Neural cell (in vitro differentiated cells): ENCODE measurements around the gene ATG2B.

ENCODE experiments used
- EZH2 ChIP-seq: fragments of 200-600, 300-800 bp; shearing (Covaris generic), sonication (generic); IDR thresholded peaks from 2 replicates; pipeline ENCODE4 v1.6.1; 2014; ENCODE audit warnings: antibody characterized with exemption, low read length, borderline replicate concordance, mild to moderate bottlenecking; ENCODE audit not compliant: insufficient read depth, poor library complexity, severe bottlenecking
- MXI1 ChIP-seq: fragments of 450-650 bp; conservative IDR thresholded peaks from 2 replicates; pipeline ENCODE4 v1.6.1; 2014; ENCODE audit warnings: antibody characterized with exemption, mild to moderate bottlenecking; ENCODE audit not compliant: poor library complexity, severe bottlenecking
- TF ChIP-seq, protein P1 (sequence below): IDR thresholded peaks from 2 replicates; pipeline ENCODE4 v1.6.1; 2012; ENCODE audit warnings: borderline replicate concordance
- TF ChIP-seq, protein P2 (sequence below): fragments of 450-650 bp; IDR thresholded peaks from 2 replicates; pipeline ENCODE4 v1.5.1; 2014; ENCODE audit warnings: antibody characterized with exemption, mild to moderate bottlenecking, moderate library complexity; ENCODE audit not compliant: poor library complexity, severe bottlenecking

DNA sequence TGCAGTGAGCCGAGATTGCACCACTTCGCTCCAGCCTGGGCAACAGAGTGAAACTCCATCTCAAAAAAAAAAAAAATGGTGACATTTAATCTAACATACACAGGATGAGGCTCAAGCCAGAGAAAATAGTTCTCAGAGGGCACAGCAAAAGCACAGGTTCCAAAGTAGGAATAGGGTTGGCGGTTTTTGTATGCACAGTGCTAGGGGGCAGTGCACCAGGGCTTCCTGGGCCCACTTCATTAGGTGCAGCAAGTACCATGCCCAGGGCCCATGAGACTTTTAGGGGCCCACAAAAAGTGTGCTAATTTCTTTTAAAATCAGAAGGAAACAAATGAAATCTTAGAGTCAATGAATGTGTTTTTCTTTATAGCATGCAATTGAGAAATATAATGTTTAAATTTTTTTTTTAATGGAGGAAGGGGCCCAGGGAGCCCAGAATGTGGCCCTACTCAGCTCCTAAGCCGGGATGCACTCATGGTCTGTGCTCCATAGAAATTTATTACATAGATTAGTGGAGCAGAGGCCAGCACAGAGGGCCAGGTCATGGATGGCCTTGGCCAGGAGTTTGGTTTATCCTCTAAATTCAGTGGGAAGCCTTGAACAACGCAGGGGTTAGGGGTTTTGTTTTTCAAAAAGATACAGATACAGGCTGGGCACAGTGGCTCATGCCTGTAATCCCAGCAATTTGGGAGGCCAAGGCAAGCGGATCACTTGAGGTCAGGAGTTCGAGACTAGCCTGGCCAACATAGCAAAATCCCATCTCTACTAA lies 31.1 kb upstream of the ATG2B start:
- TF ChIP-seq, protein P1, sequence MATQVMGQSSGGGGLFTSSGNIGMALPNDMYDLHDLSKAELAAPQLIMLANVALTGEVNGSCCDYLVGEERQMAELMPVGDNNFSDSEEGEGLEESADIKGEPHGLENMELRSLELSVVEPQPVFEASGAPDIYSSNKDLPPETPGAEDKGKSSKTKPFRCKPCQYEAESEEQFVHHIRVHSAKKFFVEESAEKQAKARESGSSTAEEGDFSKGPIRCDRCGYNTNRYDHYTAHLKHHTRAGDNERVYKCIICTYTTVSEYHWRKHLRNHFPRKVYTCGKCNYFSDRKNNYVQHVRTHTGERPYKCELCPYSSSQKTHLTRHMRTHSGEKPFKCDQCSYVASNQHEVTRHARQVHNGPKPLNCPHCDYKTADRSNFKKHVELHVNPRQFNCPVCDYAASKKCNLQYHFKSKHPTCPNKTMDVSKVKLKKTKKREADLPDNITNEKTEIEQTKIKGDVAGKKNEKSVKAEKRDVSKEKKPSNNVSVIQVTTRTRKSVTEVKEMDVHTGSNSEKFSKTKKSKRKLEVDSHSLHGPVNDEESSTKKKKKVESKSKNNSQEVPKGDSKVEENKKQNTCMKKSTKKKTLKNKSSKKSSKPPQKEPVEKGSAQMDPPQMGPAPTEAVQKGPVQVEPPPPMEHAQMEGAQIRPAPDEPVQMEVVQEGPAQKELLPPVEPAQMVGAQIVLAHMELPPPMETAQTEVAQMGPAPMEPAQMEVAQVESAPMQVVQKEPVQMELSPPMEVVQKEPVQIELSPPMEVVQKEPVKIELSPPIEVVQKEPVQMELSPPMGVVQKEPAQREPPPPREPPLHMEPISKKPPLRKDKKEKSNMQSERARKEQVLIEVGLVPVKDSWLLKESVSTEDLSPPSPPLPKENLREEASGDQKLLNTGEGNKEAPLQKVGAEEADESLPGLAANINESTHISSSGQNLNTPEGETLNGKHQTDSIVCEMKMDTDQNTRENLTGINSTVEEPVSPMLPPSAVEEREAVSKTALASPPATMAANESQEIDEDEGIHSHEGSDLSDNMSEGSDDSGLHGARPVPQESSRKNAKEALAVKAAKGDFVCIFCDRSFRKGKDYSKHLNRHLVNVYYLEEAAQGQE, result no peak
- TF ChIP-seq, protein P2, sequence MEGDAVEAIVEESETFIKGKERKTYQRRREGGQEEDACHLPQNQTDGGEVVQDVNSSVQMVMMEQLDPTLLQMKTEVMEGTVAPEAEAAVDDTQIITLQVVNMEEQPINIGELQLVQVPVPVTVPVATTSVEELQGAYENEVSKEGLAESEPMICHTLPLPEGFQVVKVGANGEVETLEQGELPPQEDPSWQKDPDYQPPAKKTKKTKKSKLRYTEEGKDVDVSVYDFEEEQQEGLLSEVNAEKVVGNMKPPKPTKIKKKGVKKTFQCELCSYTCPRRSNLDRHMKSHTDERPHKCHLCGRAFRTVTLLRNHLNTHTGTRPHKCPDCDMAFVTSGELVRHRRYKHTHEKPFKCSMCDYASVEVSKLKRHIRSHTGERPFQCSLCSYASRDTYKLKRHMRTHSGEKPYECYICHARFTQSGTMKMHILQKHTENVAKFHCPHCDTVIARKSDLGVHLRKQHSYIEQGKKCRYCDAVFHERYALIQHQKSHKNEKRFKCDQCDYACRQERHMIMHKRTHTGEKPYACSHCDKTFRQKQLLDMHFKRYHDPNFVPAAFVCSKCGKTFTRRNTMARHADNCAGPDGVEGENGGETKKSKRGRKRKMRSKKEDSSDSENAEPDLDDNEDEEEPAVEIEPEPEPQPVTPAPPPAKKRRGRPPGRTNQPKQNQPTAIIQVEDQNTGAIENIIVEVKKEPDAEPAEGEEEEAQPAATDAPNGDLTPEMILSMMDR, result no peak
- TF ChIP-seq MXI1 (no peak), EZH2 (no peak)
